SK-N-SH (cell line): ENCODE results near the gene NAA20. TPM values are rescaled to one million over a fixed set of nuclear protein-coding genes. Genes with fewer than 3 reads are reported as not detected.

Experiments used
- CTCF ChIA-PET: fragments of 300-600, 350-600 bp; formaldehyde crosslinking; extraction: SDS; loops from one replicate; lab custom pipeline; 2021; lab: Yijun Ruan, JAX
- POLR2A ChIA-PET: fragments of 350-600 bp; sonication (Branson Sonifier 250); formaldehyde crosslinking; extraction: SDS; loops from one replicate; lab custom pipeline; 2020; ENCODE audit warnings: antibody characterized with exemption, inconsistent platforms; lab: Yijun Ruan, JAX
- DNase-seq: peaks from one replicate; pipeline ENCODE4 v3.0.0; 2012
- H2AFZ ChIP-seq: fragments of 200-600 bp; sonication (generic); 2 replicates; pipeline ENCODE4 v1.8.1; 2016; ENCODE audit warnings: antibody characterized with exemption, mild to moderate bottlenecking, low read depth
- H3F3A ChIP-seq: fragments of 200-600 bp; sonication (generic); replicated peaks from 2 replicates; pipeline ENCODE3; 2016; ENCODE audit warnings: antibody characterized with exemption, mild to moderate bottlenecking; ENCODE audit not compliant: insufficient read depth
- H3K27ac ChIP-seq, 2 experiments: fragments of 200-500 bp in 1 of 2; fragments of 200-600 bp in 1 of 2; sonication (Bioruptor generic) in 1 of 2; sonication (generic), shearing (Covaris generic) in 1 of 2; 2 replicates each; pipeline versions ENCODE4 v1.5.1 to v1.6.1; 2014 to 2016; ENCODE audit warnings: low read depth in 2 of 2, inconsistent platforms in 1 of 2, low read length in 1 of 2, mild to moderate bottlenecking in 1 of 2, mixed read lengths in 1 of 2
- H3K27me3 ChIP-seq: fragments of 200-600 bp; sonication (generic), shearing (Covaris generic); 2 replicates; pipeline ENCODE4 v1.6.1; 2016; ENCODE audit warnings: mixed run types; ENCODE audit not compliant: insufficient read depth
- H3K36me3 ChIP-seq, 2 experiments: fragments of 200-500 bp in 1 of 2; fragments of 200-600 bp in 1 of 2; sonication (Bioruptor generic) in 1 of 2; sonication (generic) in 1 of 2; replicated peaks in 1 of 2; 2 replicates each; pipeline versions ENCODE3 to v1.5.1; 2014 to 2016; ENCODE audit warnings: low read length in 1 of 2, mild to moderate bottlenecking in 1 of 2; ENCODE audit not compliant: insufficient read depth in 2 of 2, control insufficient read depth in 1 of 2
- H3K4me1 ChIP-seq, 2 experiments: fragments of 200-500 bp in 1 of 2; fragments of 200-600 bp in 1 of 2; sonication (Bioruptor generic) in 1 of 2; sonication (generic), shearing (Covaris generic) in 1 of 2; 2 replicates each; pipeline versions ENCODE4 v1.5.1 to v1.6.1; 2014 to 2016; ENCODE audit warnings: low read depth in 1 of 2, low read length in 1 of 2, mixed run types in 1 of 2; ENCODE audit not compliant: insufficient read depth in 2 of 2, control insufficient read depth in 1 of 2
- H3K4me2 ChIP-seq: fragments of 200-600 bp; sonication (generic), shearing (Covaris generic); 2 replicates; pipeline ENCODE4 v1.6.1; 2017; ENCODE audit warnings: mixed run types
- H3K4me3 ChIP-seq, 2 experiments: fragments of 200-500 bp in 1 of 2; fragments of 200-600 bp in 1 of 2; sonication (Bioruptor generic) in 1 of 2; sonication (generic), shearing (Covaris generic) in 1 of 2; 2 replicates each; pipeline versions ENCODE4 v1.5.1 to v1.8.1; 2014 to 2016; ENCODE audit warnings: low read depth in 2 of 2, inconsistent platforms in 1 of 2, low read length in 1 of 2, mild to moderate bottlenecking in 1 of 2, mixed read lengths in 1 of 2, moderate library complexity in 1 of 2
- H3K79me2 ChIP-seq: fragments of 200-600 bp; sonication (generic); 2 replicates; pipeline ENCODE4 v1.8.1; 2017; ENCODE audit warnings: mild to moderate bottlenecking; ENCODE audit not compliant: insufficient read depth
- H3K9ac ChIP-seq: fragments of 200-600 bp; sonication (generic); 2 replicates; pipeline ENCODE4 v1.6.1; 2017; ENCODE audit warnings: mixed run types
- H3K9me2 ChIP-seq: fragments of 200-600 bp; sonication (generic); 2 replicates; pipeline ENCODE4 v1.6.1; 2017; ENCODE audit warnings: mixed run types
- H3K9me3 ChIP-seq: fragments of 200-600 bp; sonication (generic); 2 replicates; pipeline ENCODE4 v1.6.1; 2017; ENCODE audit warnings: mixed run types, mild to moderate bottlenecking, moderate library complexity
- H4K20me1 ChIP-seq: fragments of 200-600 bp; sonication (generic); 2 replicates; pipeline ENCODE4 v1.6.1; 2017; ENCODE audit warnings: mild to moderate bottlenecking, mixed run types; ENCODE audit not compliant: insufficient read depth
- EP300 ChIP-seq, 2 experiments: IDR thresholded peaks; 2 replicates each; pipeline versions ENCODE4 v1.4.0 to v1.6.1; 2012; ENCODE audit warnings: borderline replicate concordance in 1 of 2, low read depth in 1 of 2, low read length in 1 of 2
- FOSL2 ChIP-seq: IDR thresholded peaks from 2 replicates; pipeline ENCODE4 v1.4.0; 2012; ENCODE audit warnings: low read depth, mild to moderate bottlenecking, moderate library complexity, borderline replicate concordance
- JUND ChIP-seq: IDR thresholded peaks from 2 replicates; pipeline ENCODE4 v1.4.0; 2012
- MAX ChIP-seq: IDR thresholded peaks from 2 replicates; pipeline ENCODE4 v1.4.0; 2012; ENCODE audit warnings: low read depth
- MEF2A ChIP-seq: IDR thresholded peaks from 2 replicates; pipeline ENCODE4 v1.4.0; 2012; ENCODE audit warnings: low read depth, borderline replicate concordance
- RCOR1 ChIP-seq: fragments of 150-350 bp; IDR thresholded peaks from 2 replicates; pipeline ENCODE4 v1.6.1; 2017; ENCODE audit warnings: antibody characterized with exemption, low read length
- REST ChIP-seq: IDR thresholded peaks from 2 replicates; pipeline ENCODE4 v1.6.1; 2012; ENCODE audit warnings: mild to moderate bottlenecking, low read depth, low read length, moderate library complexity
- RXRA ChIP-seq: IDR thresholded peaks from 2 replicates; pipeline ENCODE4 v1.4.0; 2012; ENCODE audit warnings: low read depth, mild to moderate bottlenecking, borderline replicate concordance
- TAF1 ChIP-seq: IDR thresholded peaks from 2 replicates; pipeline ENCODE4 v1.6.1; 2012; ENCODE audit warnings: low read depth, mild to moderate bottlenecking, low read length, moderate library complexity, borderline replicate concordance
- TCF12 ChIP-seq: IDR thresholded peaks from 2 replicates; pipeline ENCODE4 v1.4.0; 2012
- TEAD4 ChIP-seq: IDR thresholded peaks from 2 replicates; pipeline ENCODE4 v1.4.0; 2012; ENCODE audit warnings: mild to moderate bottlenecking, borderline replicate concordance; ENCODE audit not compliant: insufficient read depth
- USF2 ChIP-seq: fragments of 150-350 bp; IDR thresholded peaks from 2 replicates; pipeline ENCODE4 v1.6.1; 2017; ENCODE audit warnings: antibody characterized with exemption, low read length, low read depth, borderline replicate concordance
- ZBTB33 ChIP-seq: IDR thresholded peaks from 2 replicates; pipeline ENCODE4 v1.4.0; 2012; ENCODE audit warnings: low read depth, borderline replicate concordance
- WGBS: methylation state at CpG from one replicate; pipeline ENCODE4 v1.1.6; 2017; ENCODE audit warnings: low lambda C conversion rate; 5-methylcytosine and 5-hydroxymethylcytosine counted together
- polyA plus RNA-seq, 3 experiments: library from polyadenylated mRNA; depleted of rRNA; stranded (reverse); fragments of >200 nt; gene quantifications; 2 replicates each; pipeline ENCODE4 v1.2.3, GENCODE V29; 2012

The NAA20 gene
- polyA plus RNA-seq, 1 of the 3 experiments (the other 2 are of a cell fraction) = 85.0 TPM

GRCh38 chr20:19976595-19977372 lies 40.4 kb upstream of the NAA20 start:
- H3F3A ChIP-seq = peaks cover 22% of the 10 kb centered on the region
- ChIA-PET CTCF (interaction anchor here (0.6 to 1.4 kb wide), 5 partner anchors 10 to 261 kb away, joined by 3 to 4 read pairs (median 3); no protein-coding TSS in a partner anchor), POLR2A (no interaction called here)
- no peaks in the 10 kb centered on the region for H3K9me3 ChIP-seq
- 49% methylated on average over 8 of the region's 8 CpGs for WGBS
- peak overlapping the region; percentile 61 for H3K4me2 ChIP-seq
- H3K27ac ChIP-seq = peak overlapping the region; percentile 82 to 84
- TF ChIP-seq JUND (peak; percentile 12; the same call in 1 of the 2 replicates), RCOR1 (no peak), EP300 (IDR thresholded peaks at IDR 0.05; ENCODE audit: borderline replicate concordance in 1 of 2, low read depth in 1 of 2, low read length in 1 of 2) (peak in 1 of 2 experiments; percentile 47; a peak in 1 of 4 replicates), TAF1 (no peak), MAX (no peak), FOSL2 (0 out of 2 replicates have a peak, but pooled peaks have one; percentile 6), RXRA (no peak), TEAD4 (0 out of 2 replicates have a peak, but pooled peaks have one; percentile 37), REST (no peak), TCF12 (peak; percentile 51; the same call in 1 of the 2 replicates), ZBTB33 (no peak), MEF2A (no peak), USF2 (no peak)
- peaks cover 21 to 40% of the 10 kb centered on the region in 2 experiments; a peak in 3 of 4 replicates for H3K4me1 ChIP-seq
- peak overlapping the region in 1 of 2 experiments; percentile 29; a peak in 1 of 4 replicates for H3K4me3 ChIP-seq
- H3K9ac ChIP-seq = peak overlapping the region; percentile 48
- peaks cover 32% of the 10 kb centered on the region; the same call in 1 of the 2 replicates for H3K79me2 ChIP-seq
- no peaks in the 10 kb centered on the region for H4K20me1 ChIP-seq
- no peaks in the 10 kb centered on the region for H3K27me3 ChIP-seq
- DNase-seq = no peak
- no peaks in the 10 kb centered on the region for H3K9me2 ChIP-seq
- H2AFZ ChIP-seq = no peak overlapping the region; the same call in 1 of the 2 replicates
- peaks cover 0 to 4% of the 10 kb centered on the region in 2 experiments for H3K36me3 ChIP-seq
